GM18526 (cell line): ENCODE measurements around the gene CAMK2D.

Source experiments
- POLR2A ChIP-seq: IDR thresholded peaks from 3 replicates; pipeline ENCODE4 v1.6.1; 2011; ENCODE audit not compliant: insufficient read length; ENCODE audit errors: extremely low read depth

The CAMK2D gene

DNA sequence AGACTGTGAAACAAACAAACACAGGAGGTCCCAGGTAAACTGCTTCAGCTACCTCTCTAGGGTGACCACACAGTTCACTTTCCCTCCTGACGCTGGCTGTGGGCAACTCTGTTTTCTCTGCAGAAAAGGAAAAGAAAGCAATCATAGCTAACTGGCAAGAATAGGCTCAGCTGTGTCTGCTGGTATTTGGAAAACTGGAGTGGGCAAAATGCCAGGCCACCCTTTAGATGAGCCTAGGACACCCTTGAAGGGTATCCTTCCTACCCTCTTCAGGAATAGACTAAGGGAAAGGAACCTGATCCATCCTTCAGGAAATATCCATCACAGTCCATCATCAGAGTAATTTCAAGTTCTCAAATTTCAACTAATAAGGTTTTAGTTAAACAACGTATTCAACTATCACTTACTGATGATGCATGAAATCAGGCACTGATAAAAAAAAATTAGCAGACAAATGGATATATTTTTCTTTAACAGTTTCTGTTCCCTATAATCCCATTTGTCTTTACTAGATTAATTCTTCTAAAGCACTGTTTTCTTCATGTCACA, 60.9 kb downstream of the CAMK2D start:
- no peak for TF ChIP-seq POLR2A

DNA sequence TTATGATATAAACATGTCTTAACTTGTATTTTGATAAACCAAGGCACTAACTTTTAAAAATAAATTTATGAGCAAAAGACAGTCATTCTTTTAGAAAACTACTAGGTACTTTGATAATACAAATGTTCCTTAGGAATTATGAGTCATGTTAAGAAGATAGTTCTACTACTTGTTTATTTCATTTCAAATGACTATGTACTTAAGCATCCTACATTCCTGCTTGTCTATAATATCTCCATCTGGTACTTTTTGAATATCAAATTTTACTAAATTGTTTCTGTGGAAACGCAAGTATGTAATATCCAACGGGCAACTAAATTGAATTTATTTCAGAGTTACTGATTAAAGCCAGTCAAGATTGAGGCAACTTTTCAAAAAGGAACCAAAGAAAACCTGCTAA, 61.8 kb downstream of the CAMK2D start:
- TF ChIP-seq POLR2A: no peak

DNA sequence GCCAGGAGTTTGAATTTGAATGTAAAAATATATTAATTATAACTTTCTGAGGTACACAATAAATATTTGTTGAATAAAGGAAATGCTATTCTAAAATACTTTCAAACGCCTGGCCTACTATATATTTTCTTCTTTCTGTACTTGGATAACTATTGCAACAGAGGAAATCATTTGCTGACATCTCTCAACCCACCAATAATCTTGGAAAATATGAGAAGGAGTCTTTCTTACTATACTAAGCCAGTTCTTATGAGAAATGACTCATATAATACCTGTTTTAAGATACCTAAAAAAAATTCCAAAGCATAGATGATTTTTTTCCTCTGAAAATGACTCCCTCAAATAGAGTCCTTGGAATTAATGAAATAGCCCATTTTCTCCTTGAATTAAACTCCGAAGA, 64.1 kb downstream of the CAMK2D start:
- no peak for TF ChIP-seq POLR2A

DNA sequence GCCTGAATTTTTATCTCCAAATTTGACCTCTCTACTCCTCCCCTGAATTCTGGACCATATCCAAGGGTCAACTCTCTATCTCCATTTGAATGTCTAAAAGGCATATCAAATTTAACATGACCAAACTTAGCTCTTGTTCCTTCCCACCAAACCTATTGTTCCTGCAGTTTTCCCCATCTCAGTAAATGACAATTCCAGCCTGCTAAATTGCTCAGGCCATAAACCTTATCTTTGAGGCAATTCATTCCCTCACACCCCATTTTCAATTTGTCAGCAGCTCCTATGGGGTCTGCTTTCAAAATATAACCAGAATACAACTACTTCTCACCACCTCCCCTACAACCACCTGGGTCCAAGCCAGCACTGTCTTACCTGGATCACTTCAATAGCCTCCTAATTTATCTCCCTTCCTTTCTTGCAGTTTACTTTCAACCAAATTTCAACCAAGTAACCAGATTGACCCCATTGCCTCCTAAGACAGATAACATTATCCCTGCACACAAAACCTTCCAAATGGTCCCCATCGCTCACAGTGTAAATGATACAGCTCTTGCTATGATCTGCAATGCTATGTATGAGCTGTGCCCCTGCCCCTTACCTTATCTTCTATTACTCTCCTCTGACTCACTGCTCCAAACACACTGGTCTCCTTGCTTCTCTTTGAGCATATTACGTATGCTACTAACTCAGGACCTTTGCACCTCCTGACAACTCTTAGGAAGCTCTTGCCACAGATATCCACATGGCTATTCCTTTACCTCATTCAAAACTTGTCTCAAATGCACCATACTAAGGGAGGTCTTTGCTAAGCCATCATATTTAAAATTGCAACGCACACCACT, 66.0 kb downstream of the CAMK2D start:
- no peak for TF ChIP-seq POLR2A

DNA sequence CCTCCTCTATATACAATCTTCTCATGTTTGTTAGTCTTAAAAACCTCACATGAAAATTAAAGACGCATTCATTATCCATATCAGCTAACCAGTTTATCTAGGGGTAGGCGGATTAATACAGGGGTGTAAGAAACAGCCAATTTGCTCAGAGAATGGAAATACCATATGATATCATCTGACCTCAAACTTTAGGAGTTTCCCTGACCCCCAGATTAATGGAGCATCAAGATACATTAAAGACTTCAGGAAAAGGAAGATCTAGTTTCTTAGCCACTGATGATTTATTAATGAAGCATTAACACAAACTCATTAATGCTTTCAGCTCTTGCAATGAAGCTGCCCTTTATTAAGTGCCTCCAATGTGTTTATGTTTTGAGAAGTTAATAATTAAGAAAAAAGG, 67.5 kb downstream of the CAMK2D start:
- no peak for TF ChIP-seq POLR2A

DNA sequence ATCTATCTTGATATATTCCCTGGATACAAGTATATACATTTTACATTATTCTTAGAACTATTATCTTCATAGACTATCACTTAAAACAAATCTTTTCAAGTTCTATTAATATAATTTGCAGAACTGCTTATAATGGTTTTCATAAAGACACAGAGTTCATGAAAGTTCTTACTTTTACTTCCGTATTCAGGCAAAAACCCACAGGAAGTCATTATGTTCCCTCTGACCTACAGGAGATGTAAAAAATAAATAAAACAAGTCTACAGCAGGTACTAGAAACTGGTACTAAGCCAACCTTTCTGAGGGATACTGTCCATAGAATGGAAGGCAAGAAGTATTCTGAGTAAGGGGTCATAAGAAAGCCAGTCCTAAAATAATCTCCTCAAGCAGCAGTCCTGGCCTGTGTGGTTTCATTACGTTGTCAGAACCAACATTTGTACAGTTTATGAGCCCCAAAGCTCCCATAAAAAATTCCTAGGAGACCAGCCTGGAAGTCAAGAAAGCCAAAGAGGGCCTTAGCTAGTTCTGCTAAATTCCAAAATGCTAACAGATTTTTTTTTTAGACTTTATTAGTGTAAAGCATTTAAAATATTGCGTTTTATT, 68.6 kb downstream of the CAMK2D start:
- TF ChIP-seq POLR2A: no peak

DNA sequence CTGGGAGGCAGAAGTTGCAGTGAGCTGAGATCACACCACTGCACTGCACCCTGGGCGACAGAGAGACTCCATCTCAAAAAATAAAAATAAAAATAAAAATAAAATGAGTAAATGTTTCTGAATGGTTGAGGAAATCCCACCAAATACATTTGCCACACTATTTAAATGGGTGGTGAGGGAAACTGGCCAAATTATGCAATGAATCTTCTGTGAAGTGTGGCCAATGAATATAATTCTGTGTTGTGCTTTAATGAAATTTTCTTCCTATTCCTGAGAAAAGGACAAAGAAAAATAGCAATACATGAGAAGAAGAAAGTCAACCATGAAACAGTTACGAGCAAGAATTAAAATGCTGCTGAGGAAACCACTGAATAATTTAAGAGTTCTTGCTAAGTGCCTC, 69.9 kb downstream of the CAMK2D start:
- TF ChIP-seq POLR2A: no peak

DNA sequence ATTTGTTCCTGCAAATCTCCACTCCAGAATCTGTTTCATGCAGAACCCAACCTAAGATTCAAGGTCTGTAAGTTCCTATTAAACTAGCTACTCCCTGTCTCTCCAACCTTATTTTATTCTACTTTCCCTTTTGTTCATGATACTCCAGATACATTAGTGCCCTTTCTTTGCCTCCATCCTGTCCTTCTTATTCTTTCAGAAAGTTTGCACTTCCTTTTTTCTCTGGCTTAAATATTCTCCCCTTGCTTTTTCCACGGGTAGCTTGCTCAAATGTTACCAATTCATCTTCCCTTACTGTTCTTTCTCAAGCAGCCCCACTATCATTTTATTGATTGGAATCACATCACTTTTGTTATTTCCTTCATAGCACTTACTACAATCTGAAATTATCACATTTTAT, 72.1 kb downstream of the CAMK2D start:
- no peak for TF ChIP-seq POLR2A

DNA sequence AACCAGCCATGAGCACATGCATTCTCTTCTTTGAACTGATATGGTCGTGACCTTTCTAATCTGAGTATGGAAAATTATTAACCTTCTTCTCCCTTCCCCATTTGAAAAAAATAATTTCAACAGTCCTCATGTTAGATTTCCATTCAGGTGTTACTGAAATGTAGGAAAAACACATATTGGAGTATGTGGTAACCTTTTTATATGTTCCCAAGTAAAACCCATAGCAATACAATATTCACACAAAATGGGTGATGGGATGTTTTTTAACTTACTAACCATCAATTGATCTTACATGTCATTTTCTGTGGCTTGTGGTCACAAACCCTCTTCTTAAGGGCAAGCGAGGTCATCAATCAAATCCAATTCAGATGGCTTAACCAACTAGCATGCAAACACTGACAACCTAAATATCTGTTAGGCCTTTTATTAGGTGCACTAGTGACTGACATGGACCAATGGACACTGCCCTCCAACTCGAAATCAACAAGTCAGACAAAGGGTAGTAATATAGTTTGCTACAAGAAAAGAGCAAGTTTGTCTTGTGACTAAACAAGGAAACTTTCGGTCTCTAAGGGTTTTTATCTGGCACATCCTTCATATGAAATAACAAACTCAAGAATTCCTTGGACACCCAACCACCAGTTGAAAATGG, 74.3 kb downstream of the CAMK2D start:
- TF ChIP-seq POLR2A: no peak

DNA sequence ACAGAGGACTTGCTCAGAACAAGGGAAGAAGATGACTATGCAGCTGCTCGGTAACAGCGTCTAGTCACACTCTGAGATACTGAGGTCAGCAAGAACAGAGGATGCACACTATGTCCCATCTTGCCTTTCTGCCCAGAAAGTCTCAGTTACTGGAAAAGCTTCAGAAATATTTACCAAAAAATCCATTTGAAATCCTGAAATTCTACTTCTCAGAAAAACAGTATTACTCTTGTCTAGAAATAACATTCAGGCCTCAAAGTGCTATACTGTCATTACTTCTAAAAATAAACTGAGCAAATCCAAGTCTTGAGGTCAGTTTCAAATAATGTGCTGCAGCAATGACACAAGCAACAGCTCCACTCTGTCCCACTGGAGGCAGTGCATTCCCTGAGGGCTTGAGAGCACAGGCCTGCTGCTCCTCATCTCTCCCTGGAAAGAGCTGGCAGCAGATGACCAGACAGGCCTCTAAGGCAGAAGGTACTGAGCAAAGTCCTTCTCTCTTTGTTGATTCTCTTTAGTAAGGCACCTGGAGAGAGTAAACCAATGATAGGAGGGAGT, 76.9 kb downstream of the CAMK2D start:
- no peak for TF ChIP-seq POLR2A

DNA sequence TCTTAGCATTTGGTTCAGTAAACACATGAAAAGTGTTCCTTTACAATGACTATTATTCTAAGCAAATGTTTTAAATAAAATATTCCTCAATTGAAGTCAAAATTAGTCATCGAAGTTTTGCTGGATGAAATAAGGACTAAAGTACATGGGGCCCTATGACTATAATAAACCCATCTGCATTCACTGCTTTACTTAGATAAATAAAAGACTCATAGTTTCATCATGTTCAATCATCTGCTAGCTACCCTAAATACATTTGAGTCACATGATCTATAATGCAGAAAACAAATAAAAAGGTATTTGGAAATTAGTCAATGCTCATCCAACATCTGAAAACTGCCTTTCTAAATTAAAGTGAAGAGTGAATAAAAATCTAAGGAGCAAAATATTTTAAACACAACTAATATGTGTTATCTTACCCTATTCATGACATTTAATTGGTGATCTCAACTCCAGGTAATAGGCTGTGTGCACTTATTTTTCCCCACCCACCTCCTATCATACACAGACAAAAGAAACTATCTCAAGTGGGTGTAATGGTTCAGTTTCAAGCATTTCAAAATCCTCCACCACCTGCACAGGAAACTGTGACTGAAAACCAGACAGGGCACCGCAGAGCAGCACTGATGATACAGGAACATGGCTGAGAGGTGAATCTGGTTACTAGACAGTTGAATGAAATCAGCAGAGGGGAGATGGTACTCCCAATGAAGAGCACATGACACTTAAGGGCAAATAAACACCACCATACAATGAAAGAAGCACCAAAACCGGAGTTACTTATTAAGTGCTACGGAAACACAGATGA, 78.6 kb downstream of the CAMK2D start:
- no peak for TF ChIP-seq POLR2A

DNA sequence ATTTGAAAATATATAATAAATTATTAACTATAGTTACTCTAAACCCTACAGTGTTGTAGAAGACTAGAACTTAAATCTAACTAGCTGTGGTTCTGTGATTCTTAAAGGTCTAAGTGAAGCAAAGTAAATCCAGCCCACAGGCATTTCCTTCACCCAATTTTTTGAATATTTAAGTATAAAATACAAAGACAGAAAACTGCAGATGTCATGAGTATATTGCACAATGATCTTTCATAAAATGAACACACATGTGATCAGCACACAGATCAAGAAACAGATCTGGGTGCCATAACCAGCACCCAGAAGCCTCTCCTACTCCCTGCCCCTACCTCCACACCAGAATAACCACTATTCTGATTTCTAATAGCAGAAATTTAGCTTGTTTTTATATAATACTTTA, 82.9 kb downstream of the CAMK2D start:
- no peak for TF ChIP-seq POLR2A

DNA sequence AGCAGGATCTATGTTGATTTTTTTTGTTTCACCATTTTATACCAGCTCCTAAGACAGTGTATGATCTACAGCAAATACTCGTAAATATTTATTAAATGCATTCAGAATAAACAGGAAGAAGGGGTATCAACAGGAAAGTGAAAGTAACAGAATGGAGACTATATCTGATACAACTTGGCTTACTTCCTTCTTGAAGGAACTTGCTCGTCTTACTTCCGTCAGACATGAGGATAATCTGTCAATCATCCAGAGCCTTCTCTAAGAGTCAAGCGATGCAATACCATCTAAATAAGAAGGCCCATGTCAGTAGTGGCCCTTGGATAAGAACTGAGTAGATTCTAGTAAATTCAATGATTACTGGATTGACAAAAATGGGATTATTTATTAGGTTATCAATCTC, 84.2 kb downstream of the CAMK2D start:
- no peak for TF ChIP-seq POLR2A

DNA sequence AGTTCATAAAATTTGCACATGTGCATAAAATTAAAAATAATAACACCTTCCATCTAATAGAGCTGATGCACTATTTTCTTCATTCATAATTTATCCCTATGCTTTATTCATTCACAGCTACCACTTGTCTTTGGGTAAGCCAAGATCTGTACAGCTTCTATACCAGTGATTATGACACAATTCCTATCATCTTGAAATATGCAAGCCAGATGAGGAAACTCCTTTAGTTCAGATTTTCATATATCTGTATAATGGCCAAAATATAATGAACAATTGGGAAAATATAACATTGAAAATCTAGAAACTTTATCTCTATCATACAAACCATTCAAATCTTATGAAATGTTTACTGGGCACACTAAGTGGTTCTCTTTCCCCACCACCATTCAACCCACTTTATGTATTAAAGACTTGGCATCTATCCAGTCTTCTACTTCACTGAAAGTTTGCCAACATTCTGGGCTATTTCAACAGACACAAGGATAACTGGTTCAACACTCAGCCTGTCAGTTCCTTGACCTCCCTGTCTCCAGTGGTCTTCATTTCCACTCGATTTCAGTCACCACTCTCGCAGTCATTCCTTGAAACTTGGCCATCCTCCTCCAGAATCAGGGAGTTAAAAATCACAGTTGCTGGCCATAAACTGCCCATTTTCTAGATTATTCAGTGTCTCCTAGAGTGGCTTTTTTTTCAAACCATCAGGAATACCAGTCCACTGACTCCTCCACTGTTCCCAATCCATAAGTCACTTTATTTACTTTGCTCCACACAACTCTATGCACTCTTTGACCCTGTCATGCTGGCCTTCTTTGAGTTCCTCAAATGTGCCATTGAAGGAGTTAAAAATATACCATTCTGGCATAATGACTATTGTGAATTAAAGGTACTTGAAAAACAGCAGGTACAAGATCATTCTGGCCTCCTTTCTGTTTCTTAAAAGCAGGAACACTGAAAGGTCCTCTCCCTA, 85.5 kb downstream of the CAMK2D start:
- TF ChIP-seq POLR2A: no peak

DNA sequence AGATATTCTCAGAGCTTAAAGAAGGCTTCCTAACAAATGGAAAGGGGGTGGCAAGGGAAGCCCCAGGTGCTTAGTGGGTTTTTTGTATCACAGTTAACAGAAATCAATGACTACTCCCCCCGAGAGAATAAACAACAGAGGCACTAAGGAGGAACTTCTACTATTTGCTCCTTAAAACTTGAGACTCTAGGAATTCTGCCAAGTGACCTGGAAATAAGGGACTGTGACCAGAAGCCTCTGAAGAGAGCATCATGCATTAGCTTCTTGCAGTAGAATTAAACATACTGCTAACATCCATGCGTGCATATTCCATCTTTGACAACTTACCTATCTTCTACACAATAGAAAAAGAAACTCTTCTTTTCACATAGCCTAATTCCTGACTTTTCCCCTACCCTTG, 86.8 kb downstream of the CAMK2D start:
- TF ChIP-seq POLR2A: no peak
